ENCODE data around the gene NPTXR.

DNA sequence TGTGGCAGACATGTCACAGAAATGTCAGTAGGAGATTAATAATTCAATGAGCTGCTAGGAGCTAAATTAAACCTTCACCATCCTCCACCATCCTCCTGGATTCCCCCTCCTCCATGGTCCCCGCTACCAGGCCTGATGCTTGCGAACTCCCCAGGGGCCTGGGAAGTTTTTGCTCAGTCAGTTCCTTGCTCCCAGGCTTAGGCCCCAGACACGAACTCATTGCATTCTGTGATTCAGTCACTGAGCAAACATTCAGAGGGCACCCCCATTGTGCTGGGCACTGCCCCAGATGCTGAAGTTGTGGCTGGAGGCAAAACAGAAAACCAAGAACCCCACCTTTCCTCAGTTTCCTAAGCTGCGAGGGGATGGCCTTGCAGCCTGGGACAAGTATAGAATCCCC, 14.3 kb downstream of the NPTXR start:
- TF ChIP-seq, protein P1, sequence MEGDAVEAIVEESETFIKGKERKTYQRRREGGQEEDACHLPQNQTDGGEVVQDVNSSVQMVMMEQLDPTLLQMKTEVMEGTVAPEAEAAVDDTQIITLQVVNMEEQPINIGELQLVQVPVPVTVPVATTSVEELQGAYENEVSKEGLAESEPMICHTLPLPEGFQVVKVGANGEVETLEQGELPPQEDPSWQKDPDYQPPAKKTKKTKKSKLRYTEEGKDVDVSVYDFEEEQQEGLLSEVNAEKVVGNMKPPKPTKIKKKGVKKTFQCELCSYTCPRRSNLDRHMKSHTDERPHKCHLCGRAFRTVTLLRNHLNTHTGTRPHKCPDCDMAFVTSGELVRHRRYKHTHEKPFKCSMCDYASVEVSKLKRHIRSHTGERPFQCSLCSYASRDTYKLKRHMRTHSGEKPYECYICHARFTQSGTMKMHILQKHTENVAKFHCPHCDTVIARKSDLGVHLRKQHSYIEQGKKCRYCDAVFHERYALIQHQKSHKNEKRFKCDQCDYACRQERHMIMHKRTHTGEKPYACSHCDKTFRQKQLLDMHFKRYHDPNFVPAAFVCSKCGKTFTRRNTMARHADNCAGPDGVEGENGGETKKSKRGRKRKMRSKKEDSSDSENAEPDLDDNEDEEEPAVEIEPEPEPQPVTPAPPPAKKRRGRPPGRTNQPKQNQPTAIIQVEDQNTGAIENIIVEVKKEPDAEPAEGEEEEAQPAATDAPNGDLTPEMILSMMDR (IDR thresholded peaks at IDR 0.05; ENCODE audit: extremely low read depth in 1 of 2, insufficient read depth in 1 of 2, low read depth in 1 of 2, low read length in 2 of 2) = no peak
- TF ChIP-seq EZH2 (IDR thresholded peaks at IDR 0.05; ENCODE audit: borderline replicate concordance, low read depth, low read length, severe bottlenecking) (no peak), POLR2AphosphoS5 (IDR thresholded peaks at IDR 0.05; ENCODE audit: insufficient read depth, low read depth, low read length) (no peak), MYC (IDR thresholded peaks at IDR 0.05; ENCODE audit: low read depth, low read length) (no peak)
